ENCODE results near the gene POC1B. TPM values are rescaled to one million over a fixed set of nuclear protein-coding genes. Genes with fewer than 3 reads are reported as not detected.

The POC1B gene
- polyA plus RNA-seq, 1 donor from 2014 or later: 10.0 TPM

- no peaks in the 10 kb centered on the region for H3K9me3 ChIP-seq (ENCODE audit: low read length)
- no peak overlapping the region for H3K4me3 ChIP-seq (ENCODE audit: low read length)
- H2AFZ ChIP-seq (ENCODE audit: low read depth, low read length): no peak overlapping the region
- H3K79me2 ChIP-seq (replicated peaks; ENCODE audit: insufficient read depth, low read length): no peaks in the 10 kb centered on the region
- H3K36me3 ChIP-seq (ENCODE audit: insufficient read depth, low read length): no peaks in the 10 kb centered on the region
- no peaks in the 10 kb centered on the region for H4K20me1 ChIP-seq (ENCODE audit: insufficient read depth)
- no peaks in the 10 kb centered on the region for H3F3A ChIP-seq (ENCODE audit: insufficient read depth, low read length, poor library complexity, severe bottlenecking)
- TF ChIP-seq POLR2AphosphoS5 (IDR thresholded peaks at IDR 0.05) (no peak), TAF1 (IDR thresholded peaks at IDR 0.05; ENCODE audit: low read depth) (no peak), RAD21 (conservative IDR thresholded peaks at IDR 0.05) (no peak), EP300 (conservative IDR thresholded peaks at IDR 0.05; ENCODE audit: poor library complexity, severe bottlenecking) (no peak), SMC3 (conservative IDR thresholded peaks at IDR 0.05; ENCODE audit: poor library complexity) (no peak), MXI1 (conservative IDR thresholded peaks at IDR 0.05; ENCODE audit: poor library complexity, severe bottlenecking) (no peak), EZH2 (IDR thresholded peaks at IDR 0.05; ENCODE audit: borderline replicate concordance, insufficient read depth, low read length, poor library complexity, severe bottlenecking) (no peak)
- TF ChIP-seq, protein P1, sequence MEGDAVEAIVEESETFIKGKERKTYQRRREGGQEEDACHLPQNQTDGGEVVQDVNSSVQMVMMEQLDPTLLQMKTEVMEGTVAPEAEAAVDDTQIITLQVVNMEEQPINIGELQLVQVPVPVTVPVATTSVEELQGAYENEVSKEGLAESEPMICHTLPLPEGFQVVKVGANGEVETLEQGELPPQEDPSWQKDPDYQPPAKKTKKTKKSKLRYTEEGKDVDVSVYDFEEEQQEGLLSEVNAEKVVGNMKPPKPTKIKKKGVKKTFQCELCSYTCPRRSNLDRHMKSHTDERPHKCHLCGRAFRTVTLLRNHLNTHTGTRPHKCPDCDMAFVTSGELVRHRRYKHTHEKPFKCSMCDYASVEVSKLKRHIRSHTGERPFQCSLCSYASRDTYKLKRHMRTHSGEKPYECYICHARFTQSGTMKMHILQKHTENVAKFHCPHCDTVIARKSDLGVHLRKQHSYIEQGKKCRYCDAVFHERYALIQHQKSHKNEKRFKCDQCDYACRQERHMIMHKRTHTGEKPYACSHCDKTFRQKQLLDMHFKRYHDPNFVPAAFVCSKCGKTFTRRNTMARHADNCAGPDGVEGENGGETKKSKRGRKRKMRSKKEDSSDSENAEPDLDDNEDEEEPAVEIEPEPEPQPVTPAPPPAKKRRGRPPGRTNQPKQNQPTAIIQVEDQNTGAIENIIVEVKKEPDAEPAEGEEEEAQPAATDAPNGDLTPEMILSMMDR (IDR thresholded peaks at IDR 0.05; ENCODE audit: poor library complexity, severe bottlenecking): no peak
- TF ChIP-seq, protein P2, sequence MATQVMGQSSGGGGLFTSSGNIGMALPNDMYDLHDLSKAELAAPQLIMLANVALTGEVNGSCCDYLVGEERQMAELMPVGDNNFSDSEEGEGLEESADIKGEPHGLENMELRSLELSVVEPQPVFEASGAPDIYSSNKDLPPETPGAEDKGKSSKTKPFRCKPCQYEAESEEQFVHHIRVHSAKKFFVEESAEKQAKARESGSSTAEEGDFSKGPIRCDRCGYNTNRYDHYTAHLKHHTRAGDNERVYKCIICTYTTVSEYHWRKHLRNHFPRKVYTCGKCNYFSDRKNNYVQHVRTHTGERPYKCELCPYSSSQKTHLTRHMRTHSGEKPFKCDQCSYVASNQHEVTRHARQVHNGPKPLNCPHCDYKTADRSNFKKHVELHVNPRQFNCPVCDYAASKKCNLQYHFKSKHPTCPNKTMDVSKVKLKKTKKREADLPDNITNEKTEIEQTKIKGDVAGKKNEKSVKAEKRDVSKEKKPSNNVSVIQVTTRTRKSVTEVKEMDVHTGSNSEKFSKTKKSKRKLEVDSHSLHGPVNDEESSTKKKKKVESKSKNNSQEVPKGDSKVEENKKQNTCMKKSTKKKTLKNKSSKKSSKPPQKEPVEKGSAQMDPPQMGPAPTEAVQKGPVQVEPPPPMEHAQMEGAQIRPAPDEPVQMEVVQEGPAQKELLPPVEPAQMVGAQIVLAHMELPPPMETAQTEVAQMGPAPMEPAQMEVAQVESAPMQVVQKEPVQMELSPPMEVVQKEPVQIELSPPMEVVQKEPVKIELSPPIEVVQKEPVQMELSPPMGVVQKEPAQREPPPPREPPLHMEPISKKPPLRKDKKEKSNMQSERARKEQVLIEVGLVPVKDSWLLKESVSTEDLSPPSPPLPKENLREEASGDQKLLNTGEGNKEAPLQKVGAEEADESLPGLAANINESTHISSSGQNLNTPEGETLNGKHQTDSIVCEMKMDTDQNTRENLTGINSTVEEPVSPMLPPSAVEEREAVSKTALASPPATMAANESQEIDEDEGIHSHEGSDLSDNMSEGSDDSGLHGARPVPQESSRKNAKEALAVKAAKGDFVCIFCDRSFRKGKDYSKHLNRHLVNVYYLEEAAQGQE (IDR thresholded peaks at IDR 0.05; ENCODE audit: borderline replicate concordance): no peak
- H3K9ac ChIP-seq (ENCODE audit: low read length): no peak overlapping the region
- no peak overlapping the region for H3K4me2 ChIP-seq (ENCODE audit: low read length)
- H3K27ac ChIP-seq (ENCODE audit: low read length): no peak overlapping the region
- H3K9me2 ChIP-seq (ENCODE audit: insufficient read depth, low read length): no peaks in the 10 kb centered on the region
- H3K27me3 ChIP-seq (ENCODE audit: insufficient read depth, low read depth, low read length): no peaks in the 10 kb centered on the region
These were observed 31.2 kb downstream of the POC1B start for GRCh38 chr12:89494411-89495231.

GRCh38 chr12:89493670-89494302 is 32.1 kb downstream of the POC1B start:
- H3K9me3 ChIP-seq (ENCODE audit: low read length): no peaks in the 10 kb centered on the region
- no peaks in the 10 kb centered on the region for H3K9me2 ChIP-seq (ENCODE audit: insufficient read depth, low read length)
- no peaks in the 10 kb centered on the region for H3K79me2 ChIP-seq (replicated peaks; ENCODE audit: insufficient read depth, low read length)
- TF ChIP-seq RAD21 (conservative IDR thresholded peaks at IDR 0.05) (no peak), MXI1 (conservative IDR thresholded peaks at IDR 0.05; ENCODE audit: poor library complexity, severe bottlenecking) (no peak), SMC3 (conservative IDR thresholded peaks at IDR 0.05; ENCODE audit: poor library complexity) (no peak), EZH2 (IDR thresholded peaks at IDR 0.05; ENCODE audit: borderline replicate concordance, insufficient read depth, low read length, poor library complexity, severe bottlenecking) (no peak), TAF1 (IDR thresholded peaks at IDR 0.05; ENCODE audit: low read depth) (no peak), POLR2AphosphoS5 (IDR thresholded peaks at IDR 0.05) (no peak), EP300 (conservative IDR thresholded peaks at IDR 0.05; ENCODE audit: poor library complexity, severe bottlenecking) (no peak)
- TF ChIP-seq, protein P1 (IDR thresholded peaks at IDR 0.05; ENCODE audit: poor library complexity, severe bottlenecking): no peak
- TF ChIP-seq, protein P2 (IDR thresholded peaks at IDR 0.05; ENCODE audit: borderline replicate concordance): no peak
- H4K20me1 ChIP-seq (ENCODE audit: insufficient read depth): no peaks in the 10 kb centered on the region
- H2AFZ ChIP-seq (ENCODE audit: low read depth, low read length): no peak overlapping the region
- H3K4me2 ChIP-seq (ENCODE audit: low read length): no peak overlapping the region
- no peak overlapping the region for H3K27ac ChIP-seq (ENCODE audit: low read length)
- no peak overlapping the region for H3K4me3 ChIP-seq (ENCODE audit: low read length)
- H3K27me3 ChIP-seq (ENCODE audit: insufficient read depth, low read depth, low read length): no peaks in the 10 kb centered on the region
- no peak overlapping the region for H3K9ac ChIP-seq (ENCODE audit: low read length)
- no peaks in the 10 kb centered on the region for H3F3A ChIP-seq (ENCODE audit: insufficient read depth, low read length, poor library complexity, severe bottlenecking)
- H3K36me3 ChIP-seq (ENCODE audit: insufficient read depth, low read length): no peaks in the 10 kb centered on the region

Data from neural cell (in vitro differentiated cells).